Transverse colon (tissue), 3 donors: Measurements from ENCODE around the gene RHOA.

Source experiments
- POLR2A ChIP-seq: fragments of 450-650 bp; IDR thresholded peaks from one replicate; pipeline ENCODE4 v1.6.1; 2016; ENCODE audit warnings: antibody characterized with exemption, mild to moderate bottlenecking, moderate library complexity
- TF ChIP-seq, protein P1 (sequence below), 5 experiments: fragments of 200-600 bp in 3 of 5; fragments of 450-650 bp in 2 of 5; sonication (generic) in 3 of 5; IDR thresholded peaks; 1 replicate in 2 of 5; 2 replicates in 3 of 5; pipeline ENCODE4 v1.5.1; 2016 to 2017; ENCODE audit warnings: antibody characterized with exemption in 5 of 5, inconsistent platforms in 3 of 5, mild to moderate bottlenecking in 2 of 5, moderate library complexity in 1 of 5

- TF ChIP-seq POLR2A: no peak
- TF ChIP-seq, protein P1, sequence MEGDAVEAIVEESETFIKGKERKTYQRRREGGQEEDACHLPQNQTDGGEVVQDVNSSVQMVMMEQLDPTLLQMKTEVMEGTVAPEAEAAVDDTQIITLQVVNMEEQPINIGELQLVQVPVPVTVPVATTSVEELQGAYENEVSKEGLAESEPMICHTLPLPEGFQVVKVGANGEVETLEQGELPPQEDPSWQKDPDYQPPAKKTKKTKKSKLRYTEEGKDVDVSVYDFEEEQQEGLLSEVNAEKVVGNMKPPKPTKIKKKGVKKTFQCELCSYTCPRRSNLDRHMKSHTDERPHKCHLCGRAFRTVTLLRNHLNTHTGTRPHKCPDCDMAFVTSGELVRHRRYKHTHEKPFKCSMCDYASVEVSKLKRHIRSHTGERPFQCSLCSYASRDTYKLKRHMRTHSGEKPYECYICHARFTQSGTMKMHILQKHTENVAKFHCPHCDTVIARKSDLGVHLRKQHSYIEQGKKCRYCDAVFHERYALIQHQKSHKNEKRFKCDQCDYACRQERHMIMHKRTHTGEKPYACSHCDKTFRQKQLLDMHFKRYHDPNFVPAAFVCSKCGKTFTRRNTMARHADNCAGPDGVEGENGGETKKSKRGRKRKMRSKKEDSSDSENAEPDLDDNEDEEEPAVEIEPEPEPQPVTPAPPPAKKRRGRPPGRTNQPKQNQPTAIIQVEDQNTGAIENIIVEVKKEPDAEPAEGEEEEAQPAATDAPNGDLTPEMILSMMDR (IDR thresholded peaks at IDR 0.05): no peak
Measured at GRCh38 chr3:49412632-49413337, 1.0 kb upstream of the RHOA start.
